HG03457 (cell line): Measurements from ENCODE around the gene TNRC6C.

Experiments used
- ATAC-seq: cut with Tn5 transposase; IDR thresholded peaks from one replicate; pipeline ENCODE4 v1.9.1; 2021; ENCODE audit warnings: moderate number of reproducible peaks; ENCODE audit not compliant: unreplicated experiment

Gene TNRC6C

GRCh38 chr17:78147315-78147998 lies 189.0 kb downstream of the TNRC6C start:
- ATAC-seq: no peak

GRCh38 chr17:78148286-78149016 lies 189.9 kb downstream of the TNRC6C start:
- ATAC-seq: no peak

- no peak for ATAC-seq
These were observed 193.1 kb downstream of the TNRC6C start for GRCh38 chr17:78151514-78152008.

- ATAC-seq: peak; percentile 37
These were observed 196.7 kb downstream of the TNRC6C start for GRCh38 chr17:78154903-78155811.
